Kidney tubule cell (primary cell): ENCODE results near the gene STOML1.
"Not testable (repeated sequence)": the region's sequence is repeated elsewhere in the genome, so short reads cannot be mapped to it uniquely, and the experiment has no call there.

ENCODE experiments used
- DNase-seq: peaks from one replicate; pipeline ENCODE4 v3.0.0-alpha.2; 2018; ENCODE audit warnings: low spot score

The STOML1 gene

GRCh38 chr15:73946046-73946721 lies 45.9 kb downstream of the STOML1 start:
- no peak for DNase-seq

- no peak for DNase-seq
These were observed 47.0 kb downstream of the STOML1 start for GRCh38 chr15:73945130-73945508.

- DNase-seq = no peak
These were observed 47.6 kb downstream of the STOML1 start for GRCh38 chr15:73944161-73945129.

GRCh38 chr15:73942751-73943270 lies 49.3 kb downstream of the STOML1 start:
- no peak for DNase-seq

- DNase-seq = peak; percentile 81
These were observed 50.0 kb downstream of the STOML1 start for GRCh38 chr15:73941871-73942635.

- no peak for DNase-seq
These were observed 50.6 kb downstream of the STOML1 start for GRCh38 chr15:73941449-73941848.

- DNase-seq = peak; percentile 95
These were observed 51.1 kb downstream of the STOML1 start for GRCh38 chr15:73941044-73941443.

GRCh38 chr15:73940061-73940981 lies 51.8 kb downstream of the STOML1 start:
- DNase-seq = no peak

- no peak for DNase-seq
These were observed 53.0 kb downstream of the STOML1 start for GRCh38 chr15:73939138-73939537.

GRCh38 chr15:73938516-73938915 lies 53.6 kb downstream of the STOML1 start:
- not testable (repeated sequence) for DNase-seq

- no peak for DNase-seq
These were observed 54.4 kb downstream of the STOML1 start for GRCh38 chr15:73937726-73938125.

- no peak for DNase-seq
These were observed 54.8 kb downstream of the STOML1 start for GRCh38 chr15:73937296-73937695.

- no peak for DNase-seq
These were observed 55.4 kb downstream of the STOML1 start for GRCh38 chr15:73936588-73937290.

- peak; percentile 83 for DNase-seq
These were observed 55.9 kb downstream of the STOML1 start for GRCh38 chr15:73936181-73936580.

GRCh38 chr15:73935547-73935946 lies 56.5 kb downstream of the STOML1 start:
- DNase-seq = peak; percentile 54

- no peak for DNase-seq
These were observed 57.8 kb downstream of the STOML1 start for GRCh38 chr15:73934281-73934680.

GRCh38 chr15:73932381-73933191 lies 59.5 kb downstream of the STOML1 start:
- no peak for DNase-seq

- no peak for DNase-seq
These were observed 60.7 kb downstream of the STOML1 start for GRCh38 chr15:73931441-73931840.

- no peak for DNase-seq
These were observed 61.3 kb downstream of the STOML1 start for GRCh38 chr15:73930790-73931281.
